GM19452 (cell line): ENCODE measurements around the gene SEC16B.

Experiments used
- ATAC-seq: cut with Tn5 transposase; IDR thresholded peaks from one replicate; pipeline ENCODE4 v1.9.1; 2021; ENCODE audit not compliant: unreplicated experiment

SEC16B gene

GRCh38 chr1:177981200-177981599, 11.3 kb upstream of the SEC16B start:
- ATAC-seq = no peak

- ATAC-seq = no peak
Observed at GRCh38 chr1:177979272-177979671, 9.4 kb upstream of the SEC16B start.

- no peak for ATAC-seq
Observed at GRCh38 chr1:177978530-177978929, 8.7 kb upstream of the SEC16B start.

- no peak for ATAC-seq
Observed at GRCh38 chr1:177977141-177977540, 7.3 kb upstream of the SEC16B start.

GRCh38 chr1:177976596-177976995, 6.7 kb upstream of the SEC16B start:
- no peak for ATAC-seq

GRCh38 chr1:177975588-177976495, 6.0 kb upstream of the SEC16B start:
- ATAC-seq = no peak

GRCh38 chr1:177973585-177973984, 3.7 kb upstream of the SEC16B start:
- ATAC-seq = no peak

- ATAC-seq = no peak
Observed at GRCh38 chr1:177969109-177969508, 749 bp downstream of the SEC16B start.

GRCh38 chr1:177966199-177966598, 3.7 kb downstream of the SEC16B start:
- no peak for ATAC-seq

GRCh38 chr1:177965293-177965692, 4.6 kb downstream of the SEC16B start:
- ATAC-seq = no peak

GRCh38 chr1:177964336-177964735, 5.5 kb downstream of the SEC16B start:
- ATAC-seq = no peak

- ATAC-seq = no peak
Observed at GRCh38 chr1:177960939-177961622, 8.8 kb downstream of the SEC16B start.

- no peak for ATAC-seq
Observed at GRCh38 chr1:177959811-177960515, 9.9 kb downstream of the SEC16B start.

- ATAC-seq = no peak
Observed at GRCh38 chr1:177958092-177958491, 11.8 kb downstream of the SEC16B start.

- no peak for ATAC-seq
Observed at GRCh38 chr1:177954076-177954475, 15.8 kb downstream of the SEC16B start.

- ATAC-seq = no peak
Observed at GRCh38 chr1:177953549-177953948, 16.3 kb downstream of the SEC16B start.

- no peak for ATAC-seq
Observed at GRCh38 chr1:177952691-177953090, 17.2 kb downstream of the SEC16B start.

- no peak for ATAC-seq
Observed at GRCh38 chr1:177952249-177952648, 17.6 kb downstream of the SEC16B start.

- ATAC-seq = no peak
Observed at GRCh38 chr1:177950506-177950905, 19.4 kb downstream of the SEC16B start.

GRCh38 chr1:177948336-177948972, 21.4 kb downstream of the SEC16B start:
- ATAC-seq = peak; percentile 67

- no peak for ATAC-seq
Observed at GRCh38 chr1:177947623-177948022, 22.2 kb downstream of the SEC16B start.
